ENCODE measurements around the gene EEFSEC.

GRCh38 chr3:128398586-128398985, 245.3 kb downstream of the EEFSEC start:
- TF ChIP-seq POLR2A (IDR thresholded peaks at IDR 0.05; ENCODE audit: low read depth, low read length) (no peak), CTCF (conservative IDR thresholded peaks at IDR 0.05; ENCODE audit: low read depth, low read length) (no peak)
